NT2/D1 (cell line): ENCODE data around the gene RPE65.
A peak's percentile ranks its signal among the peaks of the same experiment; 100 is the strongest.

Experiments used
- DNase-seq: peaks from one replicate; pipeline ENCODE4 v3.0.0-alpha.2; 2011; ENCODE audit warnings: low read depth, low spot score
- H3K27me3 ChIP-seq: 2 replicates; pipeline ENCODE4 v1.6.0; 2011; ENCODE audit warnings: mild to moderate bottlenecking; ENCODE audit not compliant: insufficient read length, insufficient read depth
- H3K36me3 ChIP-seq: 2 replicates; pipeline ENCODE4 v1.6.1; 2011; ENCODE audit warnings: mild to moderate bottlenecking, low read length, mixed read lengths; ENCODE audit not compliant: insufficient read depth, insufficient read length
- H3K4me1 ChIP-seq: 2 replicates; pipeline ENCODE4 v1.5.1; 2011; ENCODE audit not compliant: insufficient read depth, insufficient read length
- H3K4me3 ChIP-seq: 2 replicates; pipeline ENCODE4 v1.5.1; 2011; ENCODE audit warnings: low read depth; ENCODE audit not compliant: insufficient read length
- H3K9ac ChIP-seq: 2 replicates; pipeline ENCODE4 v1.6.0; 2011; ENCODE audit warnings: low read depth; ENCODE audit not compliant: insufficient read length
- H3K9me3 ChIP-seq: 2 replicates; pipeline ENCODE4 v1.5.1; 2011; ENCODE audit warnings: mild to moderate bottlenecking, low read length; ENCODE audit not compliant: insufficient read depth
- SUZ12 ChIP-seq: IDR thresholded peaks from 2 replicates; pipeline ENCODE4 v1.6.1; 2011; ENCODE audit not compliant: insufficient read length, insufficient read depth; ENCODE audit errors: extremely low read depth
- YY1 ChIP-seq: IDR thresholded peaks from 2 replicates; pipeline ENCODE4 v1.6.1; 2011; ENCODE audit not compliant: insufficient read length, insufficient read depth
- ZNF274 ChIP-seq: IDR thresholded peaks from 2 replicates; pipeline ENCODE4 v1.6.1; 2011; ENCODE audit warnings: mild to moderate bottlenecking, low read depth, low read length

RPE65 gene

DNA sequence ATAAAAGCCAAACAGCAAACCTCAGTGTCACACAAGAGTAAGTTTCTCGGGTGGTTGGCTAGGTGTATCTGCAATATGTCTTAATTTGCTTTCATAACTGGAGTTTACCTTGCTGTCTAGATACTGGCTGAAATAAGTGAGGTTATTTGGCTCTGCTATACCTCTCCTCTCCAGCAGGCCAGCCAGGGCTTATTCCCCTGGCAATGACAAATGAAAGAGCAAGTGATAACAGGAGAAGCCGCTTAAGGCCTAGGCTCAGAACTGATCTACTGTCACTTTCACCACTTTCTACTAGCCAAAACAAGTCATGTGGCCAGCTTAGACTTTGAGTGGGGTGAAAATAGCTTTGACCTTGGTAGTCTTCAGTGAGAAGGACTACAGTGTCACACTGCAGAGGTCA, 4.8 kb upstream of the RPE65 start:
- Histone ChIP-seq H3K27me3 (no peaks in the 10 kb centered on the region), H3K9ac (no peak overlapping the region), H3K4me3 (no peak overlapping the region), H3K4me1 (no peaks in the 10 kb centered on the region), H3K9me3 (no peaks in the 10 kb centered on the region), H3K36me3 (no peaks in the 10 kb centered on the region)
- no peak for TF ChIP-seq SUZ12
- TF ChIP-seq ZNF274 = no peak
- no peak for TF ChIP-seq YY1
- no peak for DNase-seq

DNA sequence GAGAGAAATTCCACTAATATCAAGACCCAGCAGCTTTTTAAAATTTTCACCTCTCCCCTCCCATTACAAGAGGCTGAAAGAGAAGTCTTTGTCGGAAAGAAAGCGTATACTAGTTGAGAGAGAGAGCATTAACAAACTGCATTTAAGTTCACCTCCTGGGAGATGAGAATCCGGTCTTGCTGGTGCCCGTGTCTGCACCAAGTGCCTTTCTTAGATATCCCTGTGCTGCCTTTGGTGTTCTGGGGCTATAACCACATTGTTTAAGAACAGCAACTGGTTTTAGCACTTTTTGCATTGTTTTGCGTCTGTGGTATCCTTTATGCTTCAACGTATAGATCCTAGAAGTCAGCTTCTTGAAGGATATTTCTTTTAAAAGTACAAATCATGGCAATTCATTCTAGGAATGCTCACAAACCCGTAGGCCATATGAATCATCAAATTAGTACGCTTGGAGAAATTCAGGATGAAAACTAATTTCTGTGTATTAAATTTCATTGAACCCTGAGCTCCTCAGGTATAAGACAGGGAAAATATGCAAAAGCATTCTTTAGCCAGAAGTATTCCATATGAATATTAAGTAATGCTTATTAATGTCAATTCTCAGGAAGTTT, 3.4 kb upstream of the RPE65 start:
- DNase-seq = no peak
- TF ChIP-seq SUZ12 (no peak), ZNF274 (no peak), YY1 (no peak)
- Histone ChIP-seq H3K36me3 (no peaks in the 10 kb centered on the region), H3K9ac (no peak overlapping the region), H3K27me3 (no peaks in the 10 kb centered on the region), H3K4me3 (no peak overlapping the region), H3K4me1 (no peaks in the 10 kb centered on the region), H3K9me3 (no peaks in the 10 kb centered on the region)

GRCh38 chr1:68448365-68448764, 1.4 kb downstream of the RPE65 start:
- H3K27me3 ChIP-seq = no peaks in the 10 kb centered on the region
- H3K36me3 ChIP-seq = no peaks in the 10 kb centered on the region
- TF ChIP-seq YY1 (no peak), ZNF274 (no peak), SUZ12 (no peak)
- DNase-seq = no peak
- H3K4me1 ChIP-seq = no peaks in the 10 kb centered on the region
- no peaks in the 10 kb centered on the region for H3K9me3 ChIP-seq
- no peak overlapping the region for H3K9ac ChIP-seq
- no peak overlapping the region for H3K4me3 ChIP-seq

DNA sequence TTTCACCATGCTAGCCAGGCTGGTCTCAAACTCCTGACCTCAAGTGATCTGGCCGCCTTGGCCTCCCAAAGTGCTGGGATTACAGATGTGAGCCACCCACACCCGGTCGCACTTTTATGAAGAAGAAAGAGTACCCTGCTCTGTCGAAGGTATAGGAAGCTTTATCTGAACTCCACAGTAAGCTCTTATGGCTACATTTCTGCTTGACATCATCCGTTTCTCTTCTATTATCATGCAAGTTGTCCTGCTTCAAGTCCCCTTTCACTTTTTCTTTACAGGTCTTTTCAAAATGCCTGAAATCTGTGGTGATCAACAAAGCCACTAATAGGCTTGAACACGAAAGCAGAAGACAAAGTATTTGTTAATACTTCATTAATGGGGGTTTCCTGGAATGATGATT, 4.0 kb downstream of the RPE65 start:
- Histone ChIP-seq H3K4me3 (no peak overlapping the region), H3K27me3 (no peaks in the 10 kb centered on the region), H3K9me3 (no peaks in the 10 kb centered on the region), H3K4me1 (no peaks in the 10 kb centered on the region), H3K9ac (no peak overlapping the region), H3K36me3 (no peaks in the 10 kb centered on the region)
- TF ChIP-seq SUZ12 (no peak), ZNF274 (no peak), YY1 (no peak)
- no peak for DNase-seq

DNA sequence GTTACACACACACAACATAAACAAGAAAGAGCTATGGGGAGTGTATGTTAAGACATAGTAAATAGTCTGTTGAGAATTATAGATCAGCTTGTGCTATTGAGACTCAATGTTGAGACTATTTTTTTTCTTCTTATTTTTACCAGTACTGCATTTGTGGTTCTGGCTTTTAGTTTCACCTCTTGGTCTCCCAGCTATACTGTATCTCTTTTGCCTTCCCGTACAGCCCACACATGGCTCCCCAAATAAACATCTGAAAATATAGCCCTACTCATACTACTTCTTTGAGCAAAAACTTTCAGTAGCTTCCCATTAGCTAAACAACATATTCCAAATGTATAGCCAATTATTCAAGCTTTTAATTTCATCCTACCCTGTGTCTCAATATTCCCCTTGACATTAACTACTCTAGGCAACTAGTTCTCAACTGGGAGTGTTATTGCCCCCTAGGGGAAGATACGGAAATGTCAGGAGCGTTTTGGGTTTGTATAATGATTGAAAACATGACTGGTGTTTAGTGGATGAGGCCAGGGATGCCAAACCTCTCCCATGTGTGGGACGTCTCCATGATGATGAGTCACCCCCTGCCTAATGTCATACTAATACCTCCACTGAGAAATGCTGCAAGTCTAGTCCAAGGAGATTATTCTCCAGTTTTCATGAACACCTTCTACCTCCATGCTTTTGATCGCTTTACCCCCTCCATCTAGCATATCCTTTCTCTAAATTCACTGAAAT, 6.8 kb downstream of the RPE65 start:
- peak; percentile 39 for DNase-seq
- no peaks in the 10 kb centered on the region for H3K4me1 ChIP-seq
- H3K9me3 ChIP-seq = no peaks in the 10 kb centered on the region
- H3K4me3 ChIP-seq = no peak overlapping the region
- TF ChIP-seq YY1 (no peak), ZNF274 (no peak), SUZ12 (no peak)
- H3K36me3 ChIP-seq = no peaks in the 10 kb centered on the region
- H3K9ac ChIP-seq = no peak overlapping the region
- no peaks in the 10 kb centered on the region for H3K27me3 ChIP-seq

DNA sequence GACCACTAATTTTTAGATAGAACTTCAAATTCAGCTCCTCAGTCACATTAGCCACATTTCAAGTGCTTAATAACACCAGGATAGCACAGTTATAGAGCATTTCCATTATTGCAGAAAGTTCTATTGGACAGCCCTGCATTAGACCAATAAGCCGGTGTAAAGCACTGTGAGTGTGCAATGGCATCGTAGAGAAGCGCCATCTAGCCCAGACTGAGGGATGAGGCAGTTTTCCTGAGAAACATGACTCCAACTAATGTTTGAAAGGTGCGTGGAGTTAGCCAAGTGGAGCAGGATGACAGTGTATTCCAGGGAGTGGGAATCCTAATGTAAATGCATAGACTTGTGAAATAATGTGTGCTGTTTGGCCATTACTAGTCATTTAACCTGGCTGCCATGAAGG, 7.7 kb downstream of the RPE65 start:
- Histone ChIP-seq H3K4me1 (no peaks in the 10 kb centered on the region), H3K9ac (no peak overlapping the region), H3K27me3 (no peaks in the 10 kb centered on the region), H3K9me3 (no peaks in the 10 kb centered on the region), H3K4me3 (no peak overlapping the region), H3K36me3 (no peaks in the 10 kb centered on the region)
- no peak for TF ChIP-seq ZNF274
- no peak for TF ChIP-seq YY1
- no peak for TF ChIP-seq SUZ12
- no peak for DNase-seq

DNA sequence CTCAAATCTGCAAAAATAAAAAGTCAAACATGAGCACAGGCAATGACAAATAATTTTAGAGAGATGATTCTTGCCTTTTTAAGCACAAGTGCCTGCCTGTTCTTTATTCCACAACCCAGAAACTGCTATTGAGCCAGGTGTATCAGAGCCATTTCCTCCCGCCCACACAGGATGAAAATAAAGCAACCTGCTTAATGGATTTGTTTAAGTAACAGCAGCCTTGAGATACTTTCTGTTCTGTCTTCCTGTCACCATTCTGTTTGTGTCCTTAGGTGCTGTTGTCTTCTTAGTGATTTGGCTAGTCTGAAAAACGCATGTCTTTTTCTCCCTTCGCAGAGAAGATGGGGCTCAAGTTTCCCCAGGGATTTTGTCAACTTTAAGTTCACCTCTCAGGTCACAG, 11.4 kb downstream of the RPE65 start:
- H3K9me3 ChIP-seq = no peaks in the 10 kb centered on the region
- TF ChIP-seq YY1 (no peak), SUZ12 (no peak), ZNF274 (no peak)
- no peaks in the 10 kb centered on the region for H3K4me1 ChIP-seq
- no peaks in the 10 kb centered on the region for H3K36me3 ChIP-seq
- H3K27me3 ChIP-seq = no peaks in the 10 kb centered on the region
- DNase-seq = no peak
- H3K4me3 ChIP-seq = no peak overlapping the region
- no peak overlapping the region for H3K9ac ChIP-seq

GRCh38 chr1:68433395-68433794, 16.4 kb downstream of the RPE65 start:
- Histone ChIP-seq H3K9me3 (no peaks in the 10 kb centered on the region), H3K9ac (no peak overlapping the region), H3K36me3 (no peaks in the 10 kb centered on the region), H3K4me1 (no peaks in the 10 kb centered on the region), H3K27me3 (no peaks in the 10 kb centered on the region), H3K4me3 (no peak overlapping the region)
- TF ChIP-seq SUZ12 (no peak), YY1 (no peak), ZNF274 (no peak)
- DNase-seq = no peak
